Heart left ventricle (tissue), 13 donors: ENCODE results near the gene VASN.
A peak's percentile ranks its signal among the peaks of the same experiment; 100 is the strongest.

Experiments
- CTCF ChIP-seq, 12 donors: fragments of 200-600 bp; sonication (generic) in 4 of 12; IDR thresholded peaks; one replicate each; pipeline versions ENCODE4 v1.5.0 to v1.8.0; 2018 to 2022; ENCODE audit warnings: antibody characterized with exemption in 12 of 12, mild to moderate bottlenecking in 5 of 12
- POLR2A ChIP-seq, 2 donors: fragments of 450-650 bp; IDR thresholded peaks; one replicate each; pipeline ENCODE4 v1.6.1; 2017; ENCODE audit warnings: antibody characterized with exemption in 2 of 2, mild to moderate bottlenecking in 2 of 2, moderate library complexity in 2 of 2
- donor health status: ischemic (EF 13 %, LVEDD 7.1; RV severe dilation, severe dysfunction).
- donor health status: DM: no; HTN: yes; CAD: no.
- donor health status: DM: no; HTN: no; CAD: no.
- donor health status: ischemic (EF 25% LVEDD 6.9; RV normal size, moderate dysfunction).
- donor health status: ischemic (EF 25% LVEDD 5.7; RV mildly dilated, moderate dysfunction).
- donor health status: ischemic (EF 35%, LVEDD 5.7; RV mildly dilated, moderate dysfunction).
- donor health status: nonischemic (EF 11% LVEDD 7.7; RV severe dilation, severe dysfunction).
- donor health status: DM: yes; HTN: yes; CAD: no.
- donor health status: PGD.
- donor health status: ischemic (EF 29% LVEDD 5.4; RV normal size, mild dysfunction).
- donor health status: nonischemic (EF 23%, LVEDD 6.1; RV moderate dilation, normal function).

GRCh38 chr16:4425378-4426020, 53.9 kb downstream of the VASN start, which contains the start of gene DNAJA3:
- TF ChIP-seq CTCF (IDR thresholded peaks at IDR 0.05) (peak in 2 of 12 donors; percentile 7 to 13), POLR2A (IDR thresholded peaks at IDR 0.05) (peak; percentile 24 to 85)
